HG02870 (cell line): ENCODE measurements around the gene MRPS18C.
"Not testable (repeated sequence)": the region's sequence is repeated elsewhere in the genome, so short reads cannot be mapped to it uniquely, and the experiment has no call there.

ENCODE experiments used
- ATAC-seq: cut with Tn5 transposase; IDR thresholded peaks from one replicate; pipeline ENCODE4 v1.9.1; 2021; ENCODE audit warnings: mild to moderate bottlenecking, moderate library complexity; ENCODE audit not compliant: unreplicated experiment

Gene MRPS18C

GRCh38 chr4:83496085-83496917 lies 40.4 kb downstream of the MRPS18C start:
- not testable (repeated sequence) for ATAC-seq

DNA sequence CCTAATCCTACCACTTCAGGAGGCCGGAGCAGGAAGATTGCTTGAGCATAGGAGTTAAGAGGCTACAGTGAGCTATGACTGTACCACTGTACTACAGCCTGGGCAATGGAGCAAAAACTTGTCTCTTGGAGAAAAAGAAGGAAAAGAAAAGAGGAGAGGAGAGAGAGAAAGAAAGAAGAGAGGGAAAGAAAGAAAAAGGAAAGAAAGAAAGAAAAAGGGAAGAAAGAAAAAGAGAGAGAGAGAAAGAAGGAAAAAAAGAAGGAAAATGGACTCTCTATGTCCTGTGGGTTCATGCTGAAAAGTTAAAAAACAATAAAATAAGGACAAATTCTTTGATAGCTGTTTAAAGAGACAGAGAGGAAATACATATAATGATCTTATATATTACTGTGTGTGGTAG lies 42.3 kb downstream of the MRPS18C start:
- ATAC-seq, result no peak

DNA sequence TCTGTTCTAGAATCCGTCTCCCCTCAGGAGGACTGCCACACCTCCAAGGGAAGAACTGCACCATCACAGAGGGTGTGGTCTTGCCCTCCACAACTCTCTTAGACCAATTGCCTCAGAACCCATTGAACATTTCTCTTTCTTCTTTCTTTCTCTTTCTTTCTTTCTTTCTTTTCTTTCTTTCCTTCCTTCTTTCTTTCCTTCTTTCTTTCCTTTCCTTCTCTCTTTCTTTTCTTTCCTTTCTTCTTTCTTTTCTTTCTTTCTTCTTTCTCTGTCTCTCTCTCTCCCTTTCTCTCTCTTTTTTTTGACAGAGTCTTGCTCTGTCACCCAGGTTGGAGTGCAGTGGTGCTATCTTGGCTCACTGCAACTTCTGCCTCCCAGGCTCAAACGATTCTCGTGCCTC lies 45.8 kb downstream of the MRPS18C start:
- ATAC-seq, result not testable (repeated sequence)

DNA sequence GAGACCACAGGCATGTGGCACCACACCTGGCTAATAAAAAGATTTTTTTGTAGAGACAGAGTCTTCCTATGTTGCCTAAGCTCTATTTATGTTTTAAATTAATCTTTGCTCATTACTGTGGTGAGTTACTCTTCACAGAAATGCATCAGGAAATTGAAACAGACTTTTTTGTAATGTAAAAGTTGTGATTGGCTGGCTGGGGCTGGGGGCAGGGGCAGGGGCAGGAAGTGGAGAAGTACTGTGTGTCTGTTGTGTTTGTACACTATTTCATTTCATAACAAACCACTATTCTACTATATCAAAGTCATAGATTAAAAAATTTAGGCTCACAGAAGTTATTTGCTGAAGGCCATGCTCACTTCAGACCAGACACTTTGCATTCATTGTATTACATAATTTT lies 48.1 kb downstream of the MRPS18C start:
- no peak for ATAC-seq

GRCh38 chr4:83504503-83504902 lies 48.6 kb downstream of the MRPS18C start:
- no peak for ATAC-seq

DNA sequence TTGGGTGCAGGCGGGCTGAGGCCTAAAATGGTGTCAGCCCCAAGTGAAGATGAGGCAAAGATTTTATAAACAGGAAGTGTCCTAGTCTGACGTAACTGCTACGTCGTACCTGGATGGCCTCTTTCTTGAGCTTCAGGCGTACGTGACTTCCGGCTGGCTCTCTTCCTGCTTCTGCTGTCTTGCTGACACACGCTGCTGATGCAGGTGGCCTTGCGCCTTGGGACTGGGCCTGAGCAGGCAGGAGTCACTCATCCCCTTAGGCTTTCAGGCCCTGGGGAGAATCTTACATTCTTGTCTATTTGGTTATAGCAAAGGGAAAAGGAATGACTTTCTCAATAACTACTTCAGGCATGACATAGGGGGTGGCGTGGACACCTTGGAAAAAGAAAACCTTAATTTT lies 49.1 kb downstream of the MRPS18C start:
- ATAC-seq, result no peak

- not testable (repeated sequence) for ATAC-seq
Measured at GRCh38 chr4:83509156-83509585, 53.3 kb downstream of the MRPS18C start.

- no peak for ATAC-seq
Measured at GRCh38 chr4:83510442-83510841, 54.6 kb downstream of the MRPS18C start.
